ENCODE data around the gene CLIC5. TPM values are rescaled to one million over a fixed set of nuclear protein-coding genes. Genes with fewer than 3 reads are reported as not detected.

CLIC5 gene
- total RNA-seq, 4 donors from 2014 or later = under 0.01 to 5.1 (median 1.5) TPM

- intact Hi-C loops (cut with DNase I; ENCODE audit: low total_unique reads) = no loop called here
- no peak overlapping the region for H3K27ac ChIP-seq
- no peaks in the 10 kb centered on the region for H3K36me3 ChIP-seq
- H3K4me3 ChIP-seq = no peak overlapping the region
- H3K9me3 ChIP-seq = no peaks in the 10 kb centered on the region
- no peaks in the 10 kb centered on the region for H3K27me3 ChIP-seq
- DNase-seq = no peak
- no peak for TF ChIP-seq POLR2A (IDR thresholded peaks at IDR 0.05)
- no peak for TF ChIP-seq CTCF (IDR thresholded peaks at IDR 0.05)
- no peaks in the 10 kb centered on the region for H3K4me1 ChIP-seq
These were observed 48.9 kb downstream of the CLIC5 start for GRCh38 chr6:45966797-45967196.

GRCh38 chr6:45966340-45966739, 49.3 kb downstream of the CLIC5 start:
- DNase-seq = no peak
- Histone ChIP-seq H3K4me1 (no peaks in the 10 kb centered on the region), H3K4me3 (no peak overlapping the region), H3K36me3 (no peaks in the 10 kb centered on the region), H3K9me3 (no peaks in the 10 kb centered on the region), H3K27me3 (no peaks in the 10 kb centered on the region), H3K27ac (no peak overlapping the region)
- intact Hi-C loops (cut with DNase I; ENCODE audit: low total_unique reads) = no loop called here
- no peak for TF ChIP-seq POLR2A (IDR thresholded peaks at IDR 0.05)
- TF ChIP-seq CTCF (IDR thresholded peaks at IDR 0.05) = no peak

GRCh38 chr6:45965792-45966191, 49.9 kb downstream of the CLIC5 start:
- Histone ChIP-seq H3K4me3 (no peak overlapping the region), H3K36me3 (no peaks in the 10 kb centered on the region), H3K27me3 (no peaks in the 10 kb centered on the region), H3K27ac (no peak overlapping the region), H3K4me1 (no peaks in the 10 kb centered on the region), H3K9me3 (no peaks in the 10 kb centered on the region)
- DNase-seq = no peak
- no peak for TF ChIP-seq CTCF (IDR thresholded peaks at IDR 0.05)
- TF ChIP-seq POLR2A (IDR thresholded peaks at IDR 0.05) = no peak
- intact Hi-C loops (cut with DNase I; ENCODE audit: low total_unique reads) = no loop called here

- Histone ChIP-seq H3K4me1 (no peaks in the 10 kb centered on the region), H3K27me3 (no peaks in the 10 kb centered on the region), H3K9me3 (no peaks in the 10 kb centered on the region), H3K4me3 (no peak overlapping the region), H3K27ac (no peak overlapping the region), H3K36me3 (no peaks in the 10 kb centered on the region)
- no peak for DNase-seq
- TF ChIP-seq POLR2A (IDR thresholded peaks at IDR 0.05) = no peak
- TF ChIP-seq CTCF (IDR thresholded peaks at IDR 0.05) = no peak
- intact Hi-C loops (cut with DNase I; ENCODE audit: low total_unique reads) = no loop called here
These were observed 50.7 kb downstream of the CLIC5 start for GRCh38 chr6:45965007-45965406.

GRCh38 chr6:45964300-45964699, 51.4 kb downstream of the CLIC5 start:
- H3K4me1 ChIP-seq = no peaks in the 10 kb centered on the region
- no peaks in the 10 kb centered on the region for H3K9me3 ChIP-seq
- no peak overlapping the region for H3K4me3 ChIP-seq
- no peaks in the 10 kb centered on the region for H3K36me3 ChIP-seq
- H3K27me3 ChIP-seq = no peaks in the 10 kb centered on the region
- TF ChIP-seq POLR2A (IDR thresholded peaks at IDR 0.05) (no peak), CTCF (IDR thresholded peaks at IDR 0.05) (no peak)
- intact Hi-C loops (cut with DNase I; ENCODE audit: low total_unique reads) = no loop called here
- DNase-seq = no peak
- H3K27ac ChIP-seq = no peak overlapping the region
